Liver (tissue), 9 donors: Measurements from ENCODE around the gene KLK10. TPM values are rescaled to one million over a fixed set of nuclear protein-coding genes. Genes with fewer than 3 reads are reported as not detected.

Experiments used
- DNase-seq: peaks from one replicate; pipeline ENCODE4 v3.0.0-alpha.2; 2017; ENCODE audit warnings: low spot score
- H3K27ac ChIP-seq, 2 donors: one replicate each; pipeline ENCODE4 v1.7.0; 2013; ENCODE audit warnings: inconsistent platforms in 2 of 2, low read length in 2 of 2, control low read depth in 1 of 2, low read depth in 1 of 2, mild to moderate bottlenecking in 1 of 2
- H3K27me3 ChIP-seq, 4 donors: one replicate each; pipeline versions ENCODE4 v1.6.1 to v1.7.0; 2013; ENCODE audit warnings: low read length in 3 of 4, inconsistent platforms in 1 of 4, mild to moderate bottlenecking in 1 of 4, moderate library complexity in 1 of 4; ENCODE audit not compliant: control insufficient read depth in 4 of 4, insufficient read depth in 4 of 4
- H3K36me3 ChIP-seq, 4 donors: one replicate each; pipeline versions ENCODE4 v1.6.1 to v1.7.0; 2013; ENCODE audit warnings: low read length in 3 of 4, mild to moderate bottlenecking in 3 of 4, low read depth in 1 of 4, moderate library complexity in 1 of 4; ENCODE audit not compliant: control insufficient read depth in 4 of 4, insufficient read depth in 3 of 4
- H3K4me1 ChIP-seq, 4 donors: one replicate each; pipeline versions ENCODE4 v1.6.1 to v1.7.0; 2013; ENCODE audit warnings: low read length in 3 of 4, mild to moderate bottlenecking in 3 of 4, moderate library complexity in 1 of 4; ENCODE audit not compliant: control insufficient read depth in 4 of 4, insufficient read depth in 4 of 4
- H3K4me3 ChIP-seq, 3 donors: one replicate each; pipeline versions ENCODE4 v1.6.1 to v1.7.0; 2013; ENCODE audit warnings: low read length in 3 of 3, control low read depth in 1 of 3, low read depth in 1 of 3, mild to moderate bottlenecking in 1 of 3
- H3K9ac ChIP-seq, 2 donors: one replicate each; pipeline ENCODE4 v1.7.0; 2013; ENCODE audit warnings: low read length in 2 of 2, mild to moderate bottlenecking in 2 of 2, moderate library complexity in 2 of 2, control low read depth in 1 of 2, low read depth in 1 of 2
- H3K9me3 ChIP-seq, 4 donors: one replicate each; pipeline versions ENCODE4 v1.6.1 to v1.7.0; 2013; ENCODE audit warnings: low read length in 3 of 4; ENCODE audit not compliant: control insufficient read depth in 4 of 4
- EGR1 ChIP-seq, 2 donors: IDR thresholded peaks; 2 replicates each; pipeline ENCODE4 v1.6.1; 2016 to 2018; ENCODE audit warnings: antibody characterized with exemption in 2 of 2, low read depth in 2 of 2
- FOXA1 ChIP-seq: IDR thresholded peaks from 2 replicates; pipeline ENCODE4 v1.6.1; 2016; ENCODE audit warnings: antibody characterized with exemption
- FOXA2 ChIP-seq: IDR thresholded peaks from 2 replicates; pipeline ENCODE4 v1.6.1; 2016; ENCODE audit warnings: antibody characterized with exemption
- GABPA ChIP-seq, 2 donors: IDR thresholded peaks in 1 of 2; conservative IDR thresholded peaks in 1 of 2; 2 replicates each; pipeline ENCODE4 v1.6.1; 2016; ENCODE audit warnings: antibody characterized with exemption in 2 of 2, mild to moderate bottlenecking in 1 of 2, moderate library complexity in 1 of 2
- HNF4A ChIP-seq, 2 donors: conservative IDR thresholded peaks; 2 replicates each; pipeline ENCODE4 v1.6.1; 2016; ENCODE audit warnings: antibody characterized with exemption in 2 of 2, mild to moderate bottlenecking in 2 of 2
- HNF4G ChIP-seq: IDR thresholded peaks from 2 replicates; pipeline ENCODE4 v1.6.1; 2016; ENCODE audit warnings: antibody characterized with exemption
- JUND ChIP-seq, 2 donors: IDR thresholded peaks; 2 replicates each; pipeline ENCODE4 v1.6.1; 2016; ENCODE audit warnings: antibody characterized with exemption in 2 of 2
- NR2F2 ChIP-seq: IDR thresholded peaks from 2 replicates; pipeline ENCODE4 v1.6.1; 2016; ENCODE audit warnings: antibody characterized with exemption
- RAD21 ChIP-seq, 2 donors: IDR thresholded peaks; 2 replicates each; pipeline ENCODE4 v1.6.1; 2016; ENCODE audit warnings: antibody characterized with exemption in 2 of 2, mild to moderate bottlenecking in 2 of 2
- RXRA ChIP-seq, 2 donors: IDR thresholded peaks; 2 replicates each; pipeline ENCODE4 v1.6.1; 2017 to 2018; ENCODE audit warnings: antibody characterized with exemption in 2 of 2, mild to moderate bottlenecking in 1 of 2
- SP1 ChIP-seq: IDR thresholded peaks from 2 replicates; pipeline ENCODE4 v1.6.1; 2018; ENCODE audit warnings: antibody characterized with exemption, mild to moderate bottlenecking
- TAF1 ChIP-seq: conservative IDR thresholded peaks from 2 replicates; pipeline ENCODE4 v1.6.1; 2016; ENCODE audit warnings: antibody characterized with exemption, mild to moderate bottlenecking
- YY1 ChIP-seq: IDR thresholded peaks from 2 replicates; pipeline ENCODE4 v1.6.1; 2016; ENCODE audit warnings: antibody characterized with exemption, mild to moderate bottlenecking
- WGBS: extraction: QIAGEN DNeasy Blood & Tissue Kit; methylation state at CpG from one replicate; pipeline ENCODE4 v1.1.7; 2013; 5-methylcytosine and 5-hydroxymethylcytosine counted together
- polyA plus RNA-seq, 2 donors: library from polyadenylated mRNA; stranded (reverse) in 1 of 2; unstranded in 1 of 2; fragments of 200-250 nt in 1 of 2; fragments of >200 nt in 1 of 2; fragmentation: Nextera tagmentation in 1 of 2; extraction: Ambion mirVana in 1 of 2; gene quantifications; one replicate each; pipeline versions ENCODE4 v1.2.1 to v1.2.3, GENCODE V29; 2013 to 2015
- total RNA-seq, 2 donors: library from RNA; depleted of rRNA; stranded (reverse); fragments of >200 nt; gene quantifications; one replicate each; pipeline ENCODE4 v1.2.3, GENCODE V29; 2014
- TF ChIP-seq, protein P1 (sequence below): fragments of 150-350 bp; IDR thresholded peaks from 2 replicates; pipeline ENCODE4 v1.5.1; 2017; ENCODE audit warnings: improper control_type of control experiment, low read depth, low read length; ENCODE audit not compliant: missing input control
- TF ChIP-seq, protein P2 (sequence below): IDR thresholded peaks from 2 replicates; pipeline ENCODE4 v1.6.1; 2016; ENCODE audit warnings: antibody characterized with exemption
- TF ChIP-seq, protein P3 (sequence below): IDR thresholded peaks from 2 replicates; pipeline ENCODE4 v1.6.1; 2016; ENCODE audit warnings: antibody characterized with exemption
- TF ChIP-seq, protein P4 (sequence below): IDR thresholded peaks from 2 replicates; pipeline ENCODE4 v1.6.1; 2016; ENCODE audit warnings: antibody characterized with exemption, mild to moderate bottlenecking
- TF ChIP-seq, protein P5 (sequence below): IDR thresholded peaks from 2 replicates; pipeline ENCODE4 v1.6.1; 2016; ENCODE audit warnings: antibody characterized with exemption
- donor health status: healthy.
- donor health status: healthy.
- donor health status: healthy.
- donor health status: healthy.
- donor health status: healthy.

The KLK10 gene, protein sequence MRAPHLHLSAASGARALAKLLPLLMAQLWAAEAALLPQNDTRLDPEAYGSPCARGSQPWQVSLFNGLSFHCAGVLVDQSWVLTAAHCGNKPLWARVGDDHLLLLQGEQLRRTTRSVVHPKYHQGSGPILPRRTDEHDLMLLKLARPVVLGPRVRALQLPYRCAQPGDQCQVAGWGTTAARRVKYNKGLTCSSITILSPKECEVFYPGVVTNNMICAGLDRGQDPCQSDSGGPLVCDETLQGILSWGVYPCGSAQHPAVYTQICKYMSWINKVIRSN
- total RNA-seq (not detected), polyA plus RNA-seq (under 1 TPM in 1 of 2 donors, not detected in 1; 0.06 TPM)

DNA sequence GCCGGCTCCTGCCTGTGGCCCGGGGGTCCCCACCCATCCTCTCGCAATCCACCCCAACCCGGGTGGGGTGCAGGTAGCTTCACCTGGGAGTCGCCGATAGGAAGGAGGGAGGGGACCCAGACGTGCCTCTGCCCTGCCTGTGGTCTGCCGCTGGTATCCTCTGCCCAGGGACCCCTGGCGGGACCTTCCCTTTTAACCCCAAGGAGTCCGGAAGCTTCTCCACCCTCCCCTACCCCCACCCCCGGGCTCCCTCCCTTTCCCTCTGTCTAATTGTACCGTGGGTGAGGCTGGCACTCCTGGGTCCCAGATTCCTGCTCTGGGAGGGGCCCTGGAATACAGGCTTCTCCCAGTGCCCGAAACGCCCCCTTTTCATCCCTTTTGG lies at the start of gene KLK10:
Gene KLK10, minus strand, starts transcription at position 166 of the 382 bp plus-strand sequence. CDS start 579 bp downstream, outside the sequence.
- 5% methylated on average over 14 of the region's 14 CpGs for WGBS
- Histone ChIP-seq H3K27ac (no peak within 1 kb of the TSS), H3K27me3 (peaks cover 0 to 8% (median 3%) of the 10 kb centered on the region in 4 donors), H3K9ac (no peak within 1 kb of the TSS), H3K9me3 (no peaks in the 10 kb centered on the region), H3K36me3 (no peaks in the 10 kb centered on the region), H3K4me1 (peaks cover 0 to 13% (median 5%) of the 10 kb centered on the region in 4 donors), H3K4me3 (peak within 1 kb of the TSS in 1 of 3 donors; percentile 27)
- no peak for DNase-seq
- TF ChIP-seq HNF4A (conservative IDR thresholded peaks at IDR 0.05) (no peak), JUND (IDR thresholded peaks at IDR 0.05) (no peak), EGR1 (IDR thresholded peaks at IDR 0.05; ENCODE audit: low read depth in 2 of 2) (no peak), NR2F2 (no peak), FOXA2 (no peak), GABPA (IDR thresholded peaks at IDR 0.05 in 1 of 2, conservative IDR thresholded peaks at IDR 0.05 in 1 of 2) (no peak), FOXA1 (no peak), TAF1 (no peak), YY1 (no peak), HNF4G (no peak), SP1 (no peak), RAD21 (IDR thresholded peaks at IDR 0.05) (no peak), RXRA (IDR thresholded peaks at IDR 0.05) (no peak)
- TF ChIP-seq, protein P1, sequence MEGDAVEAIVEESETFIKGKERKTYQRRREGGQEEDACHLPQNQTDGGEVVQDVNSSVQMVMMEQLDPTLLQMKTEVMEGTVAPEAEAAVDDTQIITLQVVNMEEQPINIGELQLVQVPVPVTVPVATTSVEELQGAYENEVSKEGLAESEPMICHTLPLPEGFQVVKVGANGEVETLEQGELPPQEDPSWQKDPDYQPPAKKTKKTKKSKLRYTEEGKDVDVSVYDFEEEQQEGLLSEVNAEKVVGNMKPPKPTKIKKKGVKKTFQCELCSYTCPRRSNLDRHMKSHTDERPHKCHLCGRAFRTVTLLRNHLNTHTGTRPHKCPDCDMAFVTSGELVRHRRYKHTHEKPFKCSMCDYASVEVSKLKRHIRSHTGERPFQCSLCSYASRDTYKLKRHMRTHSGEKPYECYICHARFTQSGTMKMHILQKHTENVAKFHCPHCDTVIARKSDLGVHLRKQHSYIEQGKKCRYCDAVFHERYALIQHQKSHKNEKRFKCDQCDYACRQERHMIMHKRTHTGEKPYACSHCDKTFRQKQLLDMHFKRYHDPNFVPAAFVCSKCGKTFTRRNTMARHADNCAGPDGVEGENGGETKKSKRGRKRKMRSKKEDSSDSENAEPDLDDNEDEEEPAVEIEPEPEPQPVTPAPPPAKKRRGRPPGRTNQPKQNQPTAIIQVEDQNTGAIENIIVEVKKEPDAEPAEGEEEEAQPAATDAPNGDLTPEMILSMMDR, result no peak
- TF ChIP-seq, protein P2, sequence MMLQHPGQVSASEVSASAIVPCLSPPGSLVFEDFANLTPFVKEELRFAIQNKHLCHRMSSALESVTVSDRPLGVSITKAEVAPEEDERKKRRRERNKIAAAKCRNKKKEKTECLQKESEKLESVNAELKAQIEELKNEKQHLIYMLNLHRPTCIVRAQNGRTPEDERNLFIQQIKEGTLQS, result no peak
- TF ChIP-seq, protein P3, sequence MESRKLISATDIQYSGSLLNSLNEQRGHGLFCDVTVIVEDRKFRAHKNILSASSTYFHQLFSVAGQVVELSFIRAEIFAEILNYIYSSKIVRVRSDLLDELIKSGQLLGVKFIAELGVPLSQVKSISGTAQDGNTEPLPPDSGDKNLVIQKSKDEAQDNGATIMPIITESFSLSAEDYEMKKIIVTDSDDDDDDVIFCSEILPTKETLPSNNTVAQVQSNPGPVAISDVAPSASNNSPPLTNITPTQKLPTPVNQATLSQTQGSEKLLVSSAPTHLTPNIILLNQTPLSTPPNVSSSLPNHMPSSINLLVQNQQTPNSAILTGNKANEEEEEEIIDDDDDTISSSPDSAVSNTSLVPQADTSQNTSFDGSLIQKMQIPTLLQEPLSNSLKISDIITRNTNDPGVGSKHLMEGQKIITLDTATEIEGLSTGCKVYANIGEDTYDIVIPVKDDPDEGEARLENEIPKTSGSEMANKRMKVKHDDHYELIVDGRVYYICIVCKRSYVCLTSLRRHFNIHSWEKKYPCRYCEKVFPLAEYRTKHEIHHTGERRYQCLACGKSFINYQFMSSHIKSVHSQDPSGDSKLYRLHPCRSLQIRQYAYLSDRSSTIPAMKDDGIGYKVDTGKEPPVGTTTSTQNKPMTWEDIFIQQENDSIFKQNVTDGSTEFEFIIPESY, result no peak
- TF ChIP-seq, protein P4, sequence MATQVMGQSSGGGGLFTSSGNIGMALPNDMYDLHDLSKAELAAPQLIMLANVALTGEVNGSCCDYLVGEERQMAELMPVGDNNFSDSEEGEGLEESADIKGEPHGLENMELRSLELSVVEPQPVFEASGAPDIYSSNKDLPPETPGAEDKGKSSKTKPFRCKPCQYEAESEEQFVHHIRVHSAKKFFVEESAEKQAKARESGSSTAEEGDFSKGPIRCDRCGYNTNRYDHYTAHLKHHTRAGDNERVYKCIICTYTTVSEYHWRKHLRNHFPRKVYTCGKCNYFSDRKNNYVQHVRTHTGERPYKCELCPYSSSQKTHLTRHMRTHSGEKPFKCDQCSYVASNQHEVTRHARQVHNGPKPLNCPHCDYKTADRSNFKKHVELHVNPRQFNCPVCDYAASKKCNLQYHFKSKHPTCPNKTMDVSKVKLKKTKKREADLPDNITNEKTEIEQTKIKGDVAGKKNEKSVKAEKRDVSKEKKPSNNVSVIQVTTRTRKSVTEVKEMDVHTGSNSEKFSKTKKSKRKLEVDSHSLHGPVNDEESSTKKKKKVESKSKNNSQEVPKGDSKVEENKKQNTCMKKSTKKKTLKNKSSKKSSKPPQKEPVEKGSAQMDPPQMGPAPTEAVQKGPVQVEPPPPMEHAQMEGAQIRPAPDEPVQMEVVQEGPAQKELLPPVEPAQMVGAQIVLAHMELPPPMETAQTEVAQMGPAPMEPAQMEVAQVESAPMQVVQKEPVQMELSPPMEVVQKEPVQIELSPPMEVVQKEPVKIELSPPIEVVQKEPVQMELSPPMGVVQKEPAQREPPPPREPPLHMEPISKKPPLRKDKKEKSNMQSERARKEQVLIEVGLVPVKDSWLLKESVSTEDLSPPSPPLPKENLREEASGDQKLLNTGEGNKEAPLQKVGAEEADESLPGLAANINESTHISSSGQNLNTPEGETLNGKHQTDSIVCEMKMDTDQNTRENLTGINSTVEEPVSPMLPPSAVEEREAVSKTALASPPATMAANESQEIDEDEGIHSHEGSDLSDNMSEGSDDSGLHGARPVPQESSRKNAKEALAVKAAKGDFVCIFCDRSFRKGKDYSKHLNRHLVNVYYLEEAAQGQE, result no peak
- TF ChIP-seq, protein P5, sequence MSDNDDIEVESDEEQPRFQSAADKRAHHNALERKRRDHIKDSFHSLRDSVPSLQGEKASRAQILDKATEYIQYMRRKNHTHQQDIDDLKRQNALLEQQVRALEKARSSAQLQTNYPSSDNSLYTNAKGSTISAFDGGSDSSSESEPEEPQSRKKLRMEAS, result no peak
